PC-9 (cell line): Measurements from ENCODE around the gene AUTS2. TPM values are rescaled to one million over a fixed set of nuclear protein-coding genes. Genes with fewer than 3 reads are reported as not detected.

Experiments
- BruUV-seq: library from RNA; stranded (reverse); fragments of 400-500 nt; replicated peaks from 2 replicates; lab custom pipeline; 2021; lab: Mats Ljungman, UMichigan
- CTCF ChIA-PET: fragments of 300-600 bp; sonication (Branson Sonifier 250); formaldehyde crosslinking; loops from one replicate; lab custom pipeline; 2022; ENCODE audit warnings: antibody characterized with exemption; lab: Charles Lee
- POLR2A ChIA-PET: fragments of 300-600 bp; sonication (Branson Sonifier 250); formaldehyde crosslinking; loops from one replicate; lab custom pipeline; 2022; ENCODE audit warnings: antibody characterized with exemption; ENCODE audit not compliant: unreplicated experiment; lab: Charles Lee
- DNase-seq, 2 experiments: peaks; one replicate each; pipeline versions ENCODE4 v3.0.0 to v3.0.0-alpha.2; 2015 to 2022; ENCODE audit warnings: mixed read lengths in 1 of 2
- H2AFZ ChIP-seq: fragments of 200-600 bp; sonication (generic); 2 replicates; pipeline ENCODE4 v1.8.1; 2017; ENCODE audit warnings: antibody characterized with exemption
- H3F3A ChIP-seq: fragments of 200-600 bp; sonication (generic); 2 replicates; pipeline ENCODE4 v1.8.1; 2017; ENCODE audit warnings: antibody characterized with exemption, mild to moderate bottlenecking, low read depth; ENCODE audit not compliant: insufficient read depth
- H3K27ac ChIP-seq: fragments of 200-600 bp; sonication (generic); 2 replicates; pipeline ENCODE4 v1.6.1; 2016; ENCODE audit warnings: mixed run types
- H3K27me3 ChIP-seq: fragments of 200-600 bp; sonication (generic); 2 replicates; pipeline ENCODE4 v1.6.1; 2016; ENCODE audit warnings: low read depth, mixed run types; ENCODE audit not compliant: insufficient read depth
- H3K36me3 ChIP-seq: fragments of 200-600 bp; sonication (generic); 2 replicates; pipeline ENCODE4 v1.6.1; 2016; ENCODE audit warnings: low read depth, mixed run types
- H3K4me1 ChIP-seq: fragments of 200-600 bp; sonication (generic); replicated peaks from 2 replicates; pipeline ENCODE4 v1.6.1; 2016; ENCODE audit warnings: mixed run types; ENCODE audit not compliant: insufficient read depth
- H3K4me2 ChIP-seq: fragments of 200-600 bp; sonication (generic); 2 replicates; pipeline ENCODE4 v1.6.1; 2017; ENCODE audit warnings: mixed run types
- H3K4me3 ChIP-seq: fragments of 200-600 bp; sonication (generic); 2 replicates; pipeline ENCODE4 v1.6.1; 2016; ENCODE audit warnings: mixed run types
- H3K79me2 ChIP-seq: fragments of 200-600 bp; sonication (generic); 2 replicates; pipeline ENCODE4 v1.6.1; 2017; ENCODE audit warnings: low read depth, mixed run types
- H3K9me2 ChIP-seq: fragments of 200-600 bp; sonication (generic); 2 replicates; pipeline ENCODE4 v1.8.1; 2017; ENCODE audit warnings: mild to moderate bottlenecking; ENCODE audit not compliant: insufficient read depth
- H3K9me3 ChIP-seq: fragments of 200-600 bp; sonication (generic); 2 replicates; pipeline ENCODE4 v1.8.1; 2016; ENCODE audit warnings: low read depth; ENCODE audit not compliant: insufficient read depth
- H4K20me1 ChIP-seq: fragments of 200-600 bp; sonication (generic); 2 replicates; pipeline ENCODE4 v1.8.1; 2017; ENCODE audit not compliant: insufficient read depth
- CTCF ChIP-seq: fragments of 200-600 bp; sonication (generic); conservative IDR thresholded peaks from 2 replicates; pipeline ENCODE4 v1.6.1; 2017; ENCODE audit warnings: mixed run types, antibody characterized with exemption, mild to moderate bottlenecking, moderate library complexity
- EZH2 ChIP-seq: fragments of 200-600 bp; sonication (generic); IDR thresholded peaks from 2 replicates; pipeline ENCODE4 v1.8.0; 2017; ENCODE audit warnings: antibody characterized with exemption, low read depth
- intact Hi-C: fragments of 100-400 bp; cut with micrococcal nuclease; formaldehyde crosslinking; loops from one replicate; pipeline ENCODE4 v1.10.0; 2022; ENCODE audit not compliant: unreplicated experiment
- total RNA-seq: library from RNA; stranded (reverse); gene quantifications from 2 replicates; pipeline ENCODE4 v1.2.3, GENCODE V29; 2021

AUTS2 gene
- total RNA-seq, 1 experiment from 2014 or later = not detected

DNA sequence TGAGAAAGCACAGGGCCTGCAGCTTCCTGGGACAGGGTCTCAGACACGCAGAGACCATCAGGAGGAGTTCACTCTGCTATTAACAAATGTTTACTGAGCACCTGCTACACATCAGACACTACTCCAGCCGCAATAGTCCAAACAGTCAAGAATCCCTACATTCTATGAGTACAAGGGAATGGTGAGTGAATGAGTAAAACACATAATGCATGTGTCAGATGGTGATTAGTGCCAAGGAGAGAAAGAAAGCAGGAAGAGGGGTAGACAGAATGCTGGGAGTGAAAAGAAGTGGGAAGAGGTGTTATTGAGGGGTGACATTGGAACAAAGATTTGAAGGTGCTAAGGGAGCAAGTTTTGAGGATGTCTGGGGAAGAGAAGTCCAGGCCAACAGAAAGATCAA, 899.5 kb downstream of the AUTS2 start:
- no peaks in the 10 kb centered on the region for H4K20me1 ChIP-seq
- POLR2A ChIA-PET = no interaction called here
- TF ChIP-seq EZH2 (no peak), CTCF (no peak)
- H3K27me3 ChIP-seq = no peaks in the 10 kb centered on the region
- no TSS peak for BruUV-seq
- intact Hi-C loops = no loop called here
- H3K4me3 ChIP-seq = no peak overlapping the region
- H3K27ac ChIP-seq = no peak overlapping the region
- H3F3A ChIP-seq = no peaks in the 10 kb centered on the region
- no peaks in the 10 kb centered on the region for H3K36me3 ChIP-seq
- no peak for DNase-seq
- no peaks in the 10 kb centered on the region for H3K9me2 ChIP-seq
- H3K4me2 ChIP-seq = no peak overlapping the region
- CTCF ChIA-PET = no interaction called here
- H3K79me2 ChIP-seq = no peaks in the 10 kb centered on the region
- no peak overlapping the region for H2AFZ ChIP-seq
- no peaks in the 10 kb centered on the region for H3K9me3 ChIP-seq
- H3K4me1 ChIP-seq = no peaks in the 10 kb centered on the region

- Histone ChIP-seq H3K4me3 (no peak overlapping the region), H3K4me2 (no peak overlapping the region), H3K36me3 (no peaks in the 10 kb centered on the region), H3K9me2 (no peaks in the 10 kb centered on the region), H3F3A (no peaks in the 10 kb centered on the region), H3K27ac (no peak overlapping the region), H3K4me1 (no peaks in the 10 kb centered on the region), H2AFZ (no peak overlapping the region), H3K27me3 (no peaks in the 10 kb centered on the region), H3K9me3 (no peaks in the 10 kb centered on the region), H3K79me2 (no peaks in the 10 kb centered on the region), H4K20me1 (no peaks in the 10 kb centered on the region)
- no peak for DNase-seq
- ChIA-PET CTCF (no interaction called here), POLR2A (no interaction called here)
- BruUV-seq = no TSS peak
- TF ChIP-seq EZH2 (no peak), CTCF (no peak)
- intact Hi-C loops = no loop called here
Observed at GRCh38 chr7:70498232-70498992, 900.1 kb downstream of the AUTS2 start.

GRCh38 chr7:70500261-70500660, 902.0 kb downstream of the AUTS2 start:
- Histone ChIP-seq H3K4me1 (no peaks in the 10 kb centered on the region), H3K27ac (no peak overlapping the region), H3K9me2 (no peaks in the 10 kb centered on the region), H3K9me3 (no peaks in the 10 kb centered on the region), H3K36me3 (no peaks in the 10 kb centered on the region), H3K4me2 (no peak overlapping the region), H3F3A (no peaks in the 10 kb centered on the region), H3K79me2 (no peaks in the 10 kb centered on the region), H2AFZ (no peak overlapping the region), H3K4me3 (no peak overlapping the region), H3K27me3 (peaks cover 10% of the 10 kb centered on the region; the same call in 1 of the 2 replicates), H4K20me1 (no peaks in the 10 kb centered on the region)
- no TSS peak for BruUV-seq
- CTCF ChIA-PET = no interaction called here
- TF ChIP-seq CTCF (no peak), EZH2 (no peak)
- intact Hi-C loops = no loop called here
- POLR2A ChIA-PET = no interaction called here
- no peak for DNase-seq
